Pons (tissue), 1 donor: ENCODE results near the gene KAT5.
"Not testable (repeated sequence)": the region's sequence is repeated elsewhere in the genome, so short reads cannot be mapped to it uniquely, and the experiment has no call there.

ENCODE experiments used
- DNase-seq: peaks from one replicate; pipeline ENCODE4 v3.0.0-alpha.2; 2016; ENCODE audit warnings: low spot score

Gene KAT5

DNA sequence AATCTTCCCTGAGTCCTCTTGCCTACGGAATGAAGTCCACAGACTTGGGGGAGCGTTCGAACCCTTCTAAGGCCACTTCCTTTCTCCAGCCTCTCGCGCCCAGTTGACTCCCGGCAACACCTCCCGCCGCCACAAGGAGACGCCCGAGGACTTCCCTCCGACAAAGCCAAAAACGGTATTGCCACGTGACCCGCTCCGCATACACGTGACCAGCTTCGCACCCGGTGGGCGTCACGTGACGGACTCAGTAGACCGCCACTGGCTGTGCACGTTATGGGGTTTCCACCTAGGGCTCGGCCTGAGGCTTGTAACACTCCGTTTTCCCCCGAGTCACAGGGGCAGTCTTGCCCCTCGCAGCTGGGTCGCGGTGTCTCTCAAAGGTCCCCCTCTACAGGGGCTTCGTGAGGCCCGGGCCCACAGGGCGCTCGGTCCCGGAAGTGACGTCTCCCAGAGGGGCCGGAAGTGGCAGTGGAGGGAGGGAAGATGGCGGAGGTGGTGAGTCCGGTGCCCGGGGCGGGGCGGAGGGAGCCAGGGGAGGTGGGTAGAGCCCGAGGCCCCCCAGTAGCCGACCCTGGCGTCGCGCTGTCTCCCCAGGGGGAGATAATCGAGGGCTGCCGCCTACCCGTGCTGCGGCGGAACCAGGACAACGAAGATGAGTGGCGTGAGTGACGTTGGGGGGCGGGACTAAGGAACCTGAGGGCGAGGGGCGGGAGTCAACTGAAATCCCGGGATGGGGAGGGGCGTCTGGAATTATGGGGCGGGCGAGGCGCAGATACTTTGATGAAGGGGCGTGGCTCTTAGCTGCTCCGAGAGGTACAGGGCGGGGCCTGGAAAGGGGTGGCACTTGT, at the start of gene KAT5:
Gene KAT5, plus strand, starts transcription at position 468 of the 848 bp plus-strand sequence. Its CDS starts 16 bp downstream, at position 484.
- DNase-seq = peak; percentile 97

DNA sequence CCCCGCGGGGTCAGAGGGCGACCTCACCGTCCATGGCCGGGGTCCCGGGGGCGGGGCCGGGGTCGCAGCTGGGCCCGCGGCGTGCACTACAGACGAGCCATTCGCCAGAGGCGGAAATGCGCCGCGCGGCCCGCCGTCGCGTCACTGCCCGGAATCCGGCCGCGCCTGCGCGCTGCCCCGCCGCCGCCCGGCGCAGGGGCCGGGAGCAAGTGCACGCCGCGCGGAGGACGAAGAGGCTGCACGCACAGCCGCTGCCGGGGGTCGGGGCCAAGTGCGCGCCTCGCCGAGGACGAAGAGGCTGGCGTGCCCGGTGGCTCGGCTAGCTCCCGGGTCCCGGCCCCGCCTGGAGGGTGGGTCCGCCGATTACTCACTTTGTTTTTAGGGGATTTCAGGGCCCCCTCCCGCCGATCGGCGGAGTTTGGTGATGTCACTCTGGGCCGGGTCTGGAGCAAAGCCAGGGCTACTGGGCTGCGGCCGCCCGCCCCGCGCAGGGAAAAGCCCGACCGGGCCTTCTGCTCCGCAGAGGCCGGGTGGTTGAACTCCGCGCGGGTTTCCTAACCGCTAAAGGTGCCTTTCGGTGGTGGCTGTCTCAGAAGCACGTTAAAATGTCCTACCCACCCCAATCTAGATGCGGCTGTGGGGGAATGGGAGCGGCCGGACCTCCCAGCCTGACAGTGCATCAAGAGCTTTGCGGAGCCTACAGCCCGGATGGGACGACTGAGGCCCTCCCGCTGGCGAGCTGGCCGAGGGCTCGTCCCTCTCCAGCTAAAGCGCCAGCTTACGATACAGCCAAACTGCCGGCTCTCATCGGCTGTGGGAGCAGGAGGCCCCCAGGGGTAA, 49.0 kb upstream of the KAT5 start, which contains the start of gene RELA:
Gene RELA, minus strand, starts transcription at position 118 of the 840 bp plus-strand sequence. Its CDS starts 84 bp downstream, at position 34.
- peak; percentile 90 for DNase-seq

DNA sequence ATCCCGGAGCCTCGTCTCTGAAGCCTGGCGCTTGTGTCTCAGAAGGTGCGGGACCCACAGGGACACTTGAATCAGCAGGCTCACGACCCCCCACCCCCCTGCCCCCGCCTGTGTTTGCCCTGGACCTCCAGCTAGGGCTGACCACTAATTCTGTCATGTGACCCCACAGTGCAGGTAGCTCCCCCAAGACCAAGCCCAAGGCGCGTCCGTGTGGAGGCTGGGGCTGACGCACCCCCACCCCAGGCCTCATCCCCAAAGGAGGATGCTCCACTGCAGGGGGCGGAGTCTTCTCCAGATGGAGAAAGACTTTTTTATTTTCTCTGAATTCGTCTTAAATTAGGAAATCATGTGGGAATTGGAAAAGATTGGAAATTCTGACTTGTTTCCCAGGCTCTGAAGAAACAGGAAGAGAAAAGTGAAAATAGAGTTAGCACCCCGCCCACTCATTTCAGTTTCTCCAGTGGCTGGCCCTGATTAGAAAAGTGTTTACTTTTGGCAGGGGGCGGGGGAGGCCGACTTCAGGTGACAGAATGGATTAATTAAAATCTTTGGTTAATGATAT, 48.3 kb upstream of the KAT5 start:
- DNase-seq = peak; percentile 72

DNA sequence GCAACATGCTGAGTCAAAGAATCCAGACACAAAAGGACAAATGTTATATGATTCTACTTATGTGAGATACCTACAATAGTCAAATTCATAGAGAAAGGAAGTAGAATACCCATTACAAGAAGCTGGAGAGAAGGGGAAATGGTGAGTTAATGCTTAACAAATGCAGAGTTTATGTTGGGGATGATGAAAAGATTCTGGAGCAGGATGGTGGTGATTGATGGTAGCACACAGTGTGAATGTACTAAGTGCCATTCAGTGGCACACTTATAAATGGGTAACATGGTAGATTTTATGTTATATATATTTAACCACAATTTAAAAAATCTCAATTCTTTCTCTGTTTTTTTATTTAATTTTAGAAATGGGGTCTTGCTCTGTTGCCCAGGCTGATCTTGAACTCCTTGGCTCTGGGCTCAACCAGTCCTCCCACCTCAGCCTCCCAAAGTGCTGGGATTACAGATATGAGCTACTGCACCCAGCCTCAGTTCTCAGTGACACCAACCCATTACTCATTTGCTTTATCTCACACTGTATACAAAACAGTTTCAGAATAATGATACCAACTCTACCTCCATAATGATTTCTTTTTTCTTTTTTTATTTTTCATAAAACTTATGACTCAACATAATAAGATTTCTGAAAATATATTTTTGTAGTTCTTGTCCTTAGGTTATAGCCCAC, 39.7 kb upstream of the KAT5 start:
- DNase-seq = no peak

DNA sequence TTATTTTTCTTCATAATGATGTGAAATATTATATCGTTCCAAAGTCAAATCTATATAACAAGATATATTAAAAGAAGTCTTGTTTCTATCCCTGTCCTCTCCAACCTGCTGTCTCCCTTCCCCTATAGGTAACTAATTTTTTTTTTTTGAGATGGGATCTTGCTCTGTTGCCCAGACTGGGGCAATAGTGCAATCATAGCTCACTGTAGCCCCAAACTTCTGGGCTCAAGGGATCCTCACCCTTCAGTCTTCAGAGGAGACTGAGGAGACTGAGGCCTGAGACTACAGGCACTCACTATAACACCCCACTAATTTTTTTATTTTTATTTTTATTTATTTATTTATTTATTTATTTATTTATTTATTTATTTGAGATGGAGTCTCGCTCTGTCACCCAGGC, 39.1 kb upstream of the KAT5 start:
- no peak for DNase-seq

DNA sequence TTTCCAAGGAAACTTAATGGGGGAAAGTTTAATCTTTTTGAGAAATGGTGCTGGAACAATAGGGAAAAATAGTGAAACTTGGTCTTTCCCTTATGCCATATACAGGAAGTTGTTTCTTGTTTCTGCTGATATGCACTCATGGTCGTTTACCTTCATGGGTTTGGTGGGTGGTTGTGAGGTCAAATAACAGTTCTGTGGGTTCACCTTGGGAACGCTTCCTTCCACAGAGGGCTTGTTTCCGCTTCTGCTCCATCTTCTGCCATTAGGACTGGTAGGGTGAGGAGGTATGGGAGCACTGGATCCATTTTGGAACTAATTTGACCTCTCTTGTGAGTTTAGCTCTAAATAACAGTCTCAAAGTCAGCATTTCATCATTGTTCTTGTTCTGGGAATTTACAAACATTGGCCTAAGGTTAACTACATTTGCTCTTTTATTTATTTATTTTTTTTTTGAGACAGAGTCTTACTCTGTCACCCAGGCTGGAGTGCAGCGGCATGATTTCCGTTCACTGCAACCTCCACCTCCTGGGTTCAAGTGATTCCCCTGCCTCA, 31.8 kb upstream of the KAT5 start:
- DNase-seq = no peak

DNA sequence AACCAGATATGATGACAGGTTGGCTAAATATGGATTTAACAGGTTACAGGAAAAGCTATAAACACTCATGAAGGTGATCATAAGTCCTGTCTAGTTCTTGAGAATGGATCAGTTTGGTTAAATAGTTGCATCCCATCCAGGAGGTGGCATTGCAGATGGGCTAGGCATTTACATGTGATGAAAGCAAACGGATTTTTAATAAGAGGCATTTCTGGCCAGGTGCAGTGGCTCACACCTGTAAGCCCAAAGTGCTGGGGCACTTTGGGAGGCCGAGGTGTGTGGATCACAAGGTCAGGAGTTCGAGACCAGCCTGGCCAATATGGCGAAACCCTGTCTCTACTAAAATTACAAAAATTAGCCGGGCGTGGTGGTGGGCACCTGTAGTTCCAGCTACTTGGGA, 28.6 kb upstream of the KAT5 start:
- DNase-seq = not testable (repeated sequence)

DNA sequence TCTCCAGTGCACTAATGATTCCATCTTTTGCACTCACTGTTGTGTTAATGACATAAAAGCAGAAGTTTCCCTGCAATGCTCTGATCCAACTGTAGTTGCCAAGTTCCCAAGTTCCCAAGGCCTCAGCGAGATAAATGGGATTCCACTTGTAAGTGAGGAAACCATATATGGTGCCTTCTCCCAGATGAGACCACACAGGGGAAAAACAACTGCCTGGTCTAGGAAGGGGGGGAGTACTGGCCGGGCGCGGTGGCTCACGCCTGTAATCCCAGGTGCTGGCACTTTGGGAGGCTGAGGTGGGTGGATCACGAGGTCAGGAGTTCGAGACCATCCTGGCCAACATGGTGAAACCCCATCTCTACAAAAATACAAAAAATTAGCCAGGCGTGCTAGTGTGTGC, 26.1 kb upstream of the KAT5 start:
- DNase-seq = no peak

DNA sequence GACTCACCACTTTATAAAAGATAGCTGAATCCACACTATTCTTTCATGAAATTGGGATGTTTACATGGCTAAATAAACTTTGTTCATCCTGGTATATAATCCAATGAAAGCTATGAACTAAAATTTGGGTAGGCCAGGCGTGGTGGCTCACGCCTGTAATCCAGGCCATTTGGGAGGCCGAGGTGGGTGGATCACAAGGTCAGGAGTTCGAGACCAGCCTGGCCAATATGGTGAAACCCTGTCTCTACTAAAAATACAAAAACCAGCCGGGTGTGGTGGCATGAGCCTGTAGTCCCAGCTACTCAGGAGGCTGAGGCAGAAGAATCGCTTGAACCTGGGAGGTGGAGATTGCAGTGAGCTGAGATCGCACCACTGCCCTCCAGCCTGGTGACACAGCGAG, 20.2 kb upstream of the KAT5 start:
- DNase-seq = not testable (repeated sequence)

DNA sequence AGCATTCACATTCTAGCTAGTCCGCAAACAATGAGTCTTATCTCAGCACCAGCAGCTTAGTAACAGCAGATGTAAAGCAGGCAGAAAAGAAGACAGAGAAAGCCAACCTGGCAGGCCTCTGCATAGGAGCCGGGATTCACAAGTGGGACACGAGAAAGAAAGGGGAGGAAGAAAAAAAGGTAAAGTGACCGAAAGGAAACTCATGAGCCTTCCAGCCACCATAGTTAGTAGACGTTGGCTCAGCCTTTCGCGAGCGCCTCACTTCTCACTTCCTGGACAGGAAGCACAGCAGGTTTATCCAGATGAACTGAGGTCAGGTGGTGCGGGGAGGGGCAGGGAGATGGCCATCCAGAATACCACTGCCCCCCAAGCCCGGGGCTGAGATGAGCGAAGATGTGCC, 19.7 kb upstream of the KAT5 start:
- no peak for DNase-seq

DNA sequence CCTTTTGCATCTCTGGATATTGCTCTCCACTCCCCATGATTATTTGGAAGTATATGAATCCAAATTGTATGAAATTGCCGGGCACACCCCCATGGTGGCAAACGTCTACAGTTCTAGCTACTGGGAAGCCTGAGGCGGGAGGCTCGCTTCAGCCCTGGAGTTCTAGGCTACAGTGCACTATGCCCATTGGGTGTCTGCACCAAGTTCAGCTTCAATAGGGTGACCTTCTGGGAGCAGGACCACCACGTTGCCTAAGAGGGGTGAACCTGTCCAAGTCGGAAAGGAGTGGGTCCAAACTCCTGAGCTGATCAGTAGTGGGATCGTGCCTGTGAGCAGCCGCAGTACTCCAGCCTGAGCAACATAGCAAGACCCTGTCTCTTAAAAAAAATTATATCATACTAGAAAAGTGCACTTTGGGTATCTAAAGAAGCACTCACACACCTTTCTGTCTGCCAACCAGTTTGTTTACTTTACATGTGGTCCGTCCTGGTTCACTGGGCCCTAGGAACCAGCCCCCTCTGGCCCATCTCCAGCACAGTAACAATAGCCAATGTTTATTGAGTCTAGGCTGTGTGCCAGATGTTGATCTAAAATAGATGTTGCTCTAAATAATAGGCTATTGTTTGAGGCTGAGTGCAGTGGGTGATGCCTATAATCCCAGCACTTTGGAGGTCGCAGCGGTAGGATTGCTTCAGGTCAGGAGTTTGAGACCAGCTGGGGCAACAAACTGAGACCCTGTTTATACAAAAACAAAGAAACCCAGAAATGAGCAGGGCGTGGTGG, 16.4 kb upstream of the KAT5 start:
- DNase-seq = peak; percentile 94

DNA sequence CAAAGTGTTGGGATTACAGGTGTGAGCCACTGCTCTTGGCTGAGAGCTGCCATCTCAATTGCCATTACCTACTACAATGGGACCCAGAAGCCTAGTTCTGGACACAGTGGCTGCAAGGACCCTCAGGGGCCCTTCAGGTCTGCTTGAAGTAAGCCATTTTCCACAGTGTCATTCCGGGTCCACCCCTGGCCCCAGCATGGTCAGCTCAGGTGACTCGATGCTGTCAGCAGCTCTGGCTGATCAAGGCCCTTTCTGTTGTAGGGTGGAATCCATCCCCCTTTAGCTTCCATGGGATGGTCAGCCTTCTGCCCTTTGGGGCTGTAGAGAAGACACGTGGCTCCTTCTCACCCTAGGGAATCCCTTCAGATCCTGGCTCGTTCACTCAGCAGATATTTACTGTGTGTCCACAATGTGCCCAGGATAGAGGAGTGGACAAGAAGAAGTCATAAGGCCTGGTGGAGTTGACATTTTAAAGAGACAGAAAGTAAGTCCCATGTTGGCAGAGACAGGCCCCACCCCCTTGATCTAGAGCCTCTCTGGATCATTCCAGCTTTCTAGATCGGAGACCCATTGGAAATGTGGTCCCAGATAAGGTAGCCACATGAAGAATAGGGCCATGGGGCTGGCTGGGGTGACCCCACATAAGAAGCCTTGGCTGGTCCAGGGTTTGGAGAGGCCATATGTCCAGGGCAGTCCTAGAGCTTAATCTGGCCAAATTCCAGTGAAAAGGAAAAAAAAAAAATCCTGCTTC, 15.1 kb upstream of the KAT5 start:
- no peak for DNase-seq

DNA sequence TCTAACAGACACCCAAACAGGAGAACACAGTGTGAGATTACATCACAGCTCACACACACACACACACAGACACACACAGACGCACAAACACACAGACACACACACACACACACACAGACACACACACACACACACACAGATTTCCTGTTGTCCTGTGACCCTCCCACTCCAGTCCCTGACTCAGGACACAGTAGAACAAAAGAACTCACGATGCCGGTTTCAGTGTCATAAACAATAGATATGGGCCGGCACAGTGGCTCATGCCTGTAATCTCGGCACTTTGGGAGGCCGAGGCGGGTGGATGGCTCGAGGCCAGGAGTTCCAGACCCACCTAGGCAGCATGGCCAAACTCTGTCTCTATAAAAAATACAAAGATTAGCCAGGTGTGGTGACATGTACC, 13.8 kb upstream of the KAT5 start:
- no peak for DNase-seq

DNA sequence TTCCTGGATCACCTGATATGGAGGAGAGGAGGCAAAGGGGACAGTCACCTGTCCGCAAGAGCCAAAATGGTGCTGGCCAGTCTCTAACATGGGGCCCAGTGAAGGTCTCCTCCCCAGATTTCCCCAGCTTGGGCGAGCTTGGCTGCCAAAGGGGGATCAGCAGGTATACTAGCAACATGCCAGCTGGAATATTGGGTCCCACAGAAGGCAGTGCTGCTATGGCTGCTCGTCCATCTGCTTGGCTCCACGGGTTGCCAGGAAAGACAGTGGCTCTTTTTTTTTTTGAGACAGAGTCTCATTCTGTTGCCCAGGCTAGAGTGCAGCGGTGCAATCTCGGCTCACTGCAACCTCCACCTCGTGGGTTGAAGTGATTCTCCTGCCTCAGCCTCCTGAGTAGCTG, 12.7 kb upstream of the KAT5 start:
- DNase-seq = no peak

DNA sequence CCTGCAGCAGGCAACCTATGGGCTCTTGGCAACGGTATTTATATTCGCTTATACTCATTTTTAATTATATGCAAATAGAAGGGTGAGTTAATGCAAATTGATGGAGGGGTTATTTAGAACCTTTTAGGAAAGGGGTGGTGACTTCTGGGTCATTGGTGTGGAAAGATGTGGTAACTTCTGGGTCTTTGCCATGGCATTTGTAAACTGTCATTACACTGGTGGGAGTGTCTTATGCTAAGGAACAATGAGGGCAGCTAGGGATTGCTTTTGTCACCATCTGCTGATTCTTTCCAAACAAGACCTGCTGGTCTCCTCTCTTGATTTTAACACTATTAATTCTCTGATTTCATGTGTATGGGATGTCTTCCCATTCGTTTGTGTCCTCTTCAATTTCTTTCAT, 11.7 kb upstream of the KAT5 start:
- DNase-seq = no peak

DNA sequence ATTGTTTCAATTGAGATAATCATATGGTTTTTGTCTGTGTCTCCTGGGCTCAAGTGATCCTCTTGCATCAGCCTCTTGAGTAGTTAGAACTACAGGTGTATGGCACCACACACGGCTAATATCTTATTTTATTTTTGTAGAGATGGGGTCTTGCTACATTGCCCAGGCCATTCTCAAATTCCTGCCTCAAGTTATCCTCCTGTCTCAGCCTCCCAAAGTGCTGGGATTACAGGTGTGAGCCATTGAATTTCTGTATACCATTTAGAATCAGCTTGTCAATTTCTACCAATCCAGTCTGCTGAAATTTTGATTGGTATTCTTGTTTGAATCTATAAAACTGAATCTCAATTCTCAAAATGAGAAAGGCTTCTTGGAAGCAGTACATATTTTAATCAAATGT, 10.4 kb upstream of the KAT5 start:
- DNase-seq = no peak

DNA sequence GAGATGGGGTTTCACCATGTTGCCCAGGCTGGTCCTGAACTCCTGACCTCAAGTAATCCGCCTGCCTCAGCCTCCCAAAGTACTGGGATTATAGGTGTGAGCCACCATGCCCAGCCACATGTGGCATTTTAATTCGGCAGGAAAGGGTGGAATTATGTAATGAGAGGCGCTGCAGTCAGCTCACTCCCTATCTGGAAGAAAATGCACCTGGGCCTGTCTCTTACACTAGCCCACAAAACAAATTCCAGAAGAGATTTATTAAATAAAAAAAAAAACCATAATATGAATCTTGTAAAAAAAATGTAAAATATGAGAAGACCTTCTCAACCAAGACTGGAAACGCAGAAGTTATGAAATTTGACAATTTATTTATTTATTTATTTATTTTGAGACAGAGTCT, 8.2 kb upstream of the KAT5 start:
- no peak for DNase-seq

DNA sequence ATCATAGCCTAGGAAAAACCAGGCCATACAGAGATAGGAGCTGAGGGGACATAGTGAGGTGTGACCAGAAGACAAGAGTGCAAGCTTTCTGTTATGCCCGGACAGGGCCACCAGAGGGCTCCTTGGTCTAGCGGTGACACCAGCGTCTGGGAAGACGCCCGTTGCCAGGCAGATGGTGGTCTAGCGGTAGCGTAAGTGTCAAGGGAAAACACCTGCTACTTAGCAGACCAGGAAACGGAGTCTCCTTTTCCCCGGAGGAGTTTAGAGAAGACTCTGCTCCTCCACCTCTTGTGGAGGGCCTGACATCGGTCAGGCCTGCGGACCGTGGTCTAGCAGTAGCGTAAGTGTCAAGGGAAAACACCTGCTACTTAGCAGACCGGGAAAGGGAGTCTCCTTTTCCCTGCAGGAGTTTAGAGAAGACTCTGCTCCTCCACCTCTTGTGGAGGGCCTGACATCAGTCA, 5.7 kb upstream of the KAT5 start:
- peak; percentile 53 for DNase-seq

DNA sequence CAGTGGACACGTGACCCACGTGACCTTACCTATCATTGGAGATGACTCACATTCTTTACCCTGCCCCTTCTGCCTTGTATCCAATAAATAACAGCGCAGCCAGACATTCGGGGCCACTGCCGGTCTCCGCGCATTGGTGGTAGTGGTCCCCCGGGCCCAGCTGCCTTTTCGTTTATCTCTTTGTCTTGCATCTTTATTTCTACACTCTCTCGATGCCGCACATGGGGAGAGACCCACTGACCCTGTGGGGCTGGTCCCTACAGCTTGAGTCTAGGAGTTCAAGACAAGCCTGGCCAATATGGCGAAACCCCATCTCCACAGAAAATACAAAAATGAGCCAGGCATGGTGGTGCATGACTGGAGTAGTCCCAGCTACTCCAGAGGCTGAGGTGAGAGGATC, 5.0 kb upstream of the KAT5 start:
- not testable (repeated sequence) for DNase-seq

DNA sequence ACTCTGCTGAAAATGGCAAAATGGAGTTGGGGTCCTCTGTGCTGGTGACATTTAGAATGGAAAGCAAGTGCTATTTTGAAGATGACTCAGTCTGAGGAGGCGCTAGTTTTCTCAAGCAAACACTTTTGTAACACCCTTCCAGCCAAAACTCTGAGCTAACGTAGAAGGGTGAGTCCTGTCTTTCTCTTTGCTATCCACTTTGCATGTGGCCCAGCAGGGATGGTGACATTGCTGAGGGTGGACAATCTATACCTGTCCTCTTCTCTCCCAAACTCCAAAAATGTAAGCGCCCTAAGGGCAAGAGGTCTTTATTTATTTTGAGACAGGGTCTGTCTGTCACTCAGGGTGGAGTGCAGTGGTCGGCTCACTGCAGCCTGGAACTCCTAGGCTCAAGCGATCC, 3.6 kb upstream of the KAT5 start:
- DNase-seq = no peak
